Measurements from ENCODE around the gene NOL7.

The NOL7 gene

GRCh38 chr6:13614926-13615791 lies at the start of gene NOL7:
Gene NOL7 (plus strand): TSS chr6:13615335. CDS start chr6:13615359, 24 bp downstream.
- DNase-seq (ENCODE audit: low read depth) = peak; percentile 99

GRCh38 chr6:13565921-13566320 lies 49.2 kb upstream of the NOL7 start:
- DNase-seq (ENCODE audit: low read depth) = no peak

GRCh38 chr6:13566500-13566899 lies 48.6 kb upstream of the NOL7 start:
- no peak for DNase-seq (ENCODE audit: low read depth)

GRCh38 chr6:13568970-13569369 lies 46.2 kb upstream of the NOL7 start:
- no peak for DNase-seq (ENCODE audit: low read depth)

GRCh38 chr6:13572240-13572639 lies 42.9 kb upstream of the NOL7 start:
- no peak for DNase-seq (ENCODE audit: low read depth)

- DNase-seq (ENCODE audit: low read depth) = no peak
Observed at GRCh38 chr6:13572951-13573654, 42.0 kb upstream of the NOL7 start.

- no peak for DNase-seq (ENCODE audit: low read depth)
Observed at GRCh38 chr6:13573669-13574110, 41.4 kb upstream of the NOL7 start.

GRCh38 chr6:13574149-13574570 lies 41.0 kb upstream of the NOL7 start:
- peak; percentile 88 for DNase-seq (ENCODE audit: low read depth)

- peak; percentile 50 for DNase-seq (ENCODE audit: low read depth)
Observed at GRCh38 chr6:13574571-13575376, 40.4 kb upstream of the NOL7 start, which contains the start of gene SIRT5. Gene SIRT5 (plus strand): TSS chr6:13574601. CDS start chr6:13584111, 9,510 bp downstream.

- DNase-seq (ENCODE audit: low read depth) = no peak
Observed at GRCh38 chr6:13575377-13575775, 39.8 kb upstream of the NOL7 start.

GRCh38 chr6:13576017-13576416 lies 39.1 kb upstream of the NOL7 start:
- DNase-seq (ENCODE audit: low read depth) = no peak

GRCh38 chr6:13577926-13578325 lies 37.2 kb upstream of the NOL7 start:
- DNase-seq (ENCODE audit: low read depth) = no peak

GRCh38 chr6:13579911-13580310 lies 35.2 kb upstream of the NOL7 start:
- DNase-seq (ENCODE audit: low read depth) = no peak

- no peak for DNase-seq (ENCODE audit: low read depth)
Observed at GRCh38 chr6:13581700-13582229, 33.4 kb upstream of the NOL7 start.

GRCh38 chr6:13586603-13587542 lies 28.3 kb upstream of the NOL7 start:
- DNase-seq (ENCODE audit: low read depth) = no peak

GRCh38 chr6:13589801-13590200 lies 25.3 kb upstream of the NOL7 start:
- DNase-seq (ENCODE audit: low read depth) = no peak

GRCh38 chr6:13590574-13591153 lies 24.5 kb upstream of the NOL7 start:
- no peak for DNase-seq (ENCODE audit: low read depth)

- DNase-seq (ENCODE audit: low read depth) = no peak
Observed at GRCh38 chr6:13591205-13591921, 23.8 kb upstream of the NOL7 start.

- no peak for DNase-seq (ENCODE audit: low read depth)
Observed at GRCh38 chr6:13593103-13593502, 22.0 kb upstream of the NOL7 start.

- DNase-seq (ENCODE audit: low read depth) = no peak
Observed at GRCh38 chr6:13593720-13594119, 21.4 kb upstream of the NOL7 start.

All from stimulated activated CD8-positive, alpha-beta memory T cell treated with anti-CD3 and anti-CD28 coated beads, Interleukin-12 subunit alpha, Interleukin-12 subunit beta, amount 100 ng/mL, for 1 hour (primary cell).